H1 (cell line): ENCODE results near the gene CHST12. TPM values are rescaled to one million over a fixed set of nuclear protein-coding genes. Genes with fewer than 3 reads are reported as not detected.

Source experiments
- CTCF ChIA-PET: fragments of 300-600 bp; sonication (Branson Sonifier 250); formaldehyde crosslinking; loops from one replicate; lab custom pipeline; 2021; ENCODE audit not compliant: partially characterized antibody; lab: Charles Lee
- POLR2A ChIA-PET: fragments of 300-600 bp; sonication (Branson Sonifier 250); formaldehyde crosslinking; loops from one replicate; lab custom pipeline; 2021; ENCODE audit warnings: inconsistent platforms; ENCODE audit not compliant: partially characterized antibody; lab: Charles Lee
- DNase-seq, 2 experiments: peaks; one replicate each; pipeline versions ENCODE4 v3.0.0 to v3.0.0-alpha.2; 2010 to 2022; ENCODE audit warnings: low spot score in 2 of 2, low read depth in 1 of 2, mixed read lengths in 1 of 2
- FAIRE-seq: peaks from 2 replicates; lab custom pipeline; 2011; peaks lifted over from hg19 to GRCh38; lab: Jason Lieb, UNC
- H2AFZ ChIP-seq: 2 replicates; pipeline ENCODE4 v1.8.1; 2012; ENCODE audit warnings: low read length, inconsistent platforms
- H2AK5ac ChIP-seq: 2 replicates; pipeline ENCODE4 v1.6.1; 2013; ENCODE audit warnings: low read depth, low read length
- H2BK120ac ChIP-seq: replicated peaks from 2 replicates; pipeline ENCODE3; 2013; ENCODE audit warnings: low read depth, low read length, inconsistent platforms
- H2BK12ac ChIP-seq: 2 replicates; pipeline ENCODE4 v1.6.1; 2013; ENCODE audit warnings: low read depth, low read length
- H2BK15ac ChIP-seq: 2 replicates; pipeline ENCODE4 v1.6.1; 2013; ENCODE audit warnings: low read length
- H2BK20ac ChIP-seq: 2 replicates; pipeline ENCODE4 v1.6.1; 2013; ENCODE audit warnings: low read length
- H2BK5ac ChIP-seq: 2 replicates; pipeline ENCODE4 v1.6.1; 2013; ENCODE audit warnings: low read depth, low read length
- H3K14ac ChIP-seq: 2 replicates; pipeline ENCODE4 v1.6.1; 2013; ENCODE audit warnings: inconsistent platforms; ENCODE audit not compliant: insufficient read length
- H3K18ac ChIP-seq: 2 replicates; pipeline ENCODE4 v1.6.1; 2013; ENCODE audit warnings: low read length; ENCODE audit errors: extremely low read depth
- H3K23ac ChIP-seq: 2 replicates; pipeline ENCODE4 v1.6.1; 2013; ENCODE audit warnings: inconsistent platforms; ENCODE audit not compliant: insufficient read length
- H3K23me2 ChIP-seq: 2 replicates; pipeline ENCODE4 v1.6.1; 2013; ENCODE audit warnings: low read depth, low read length
- H3K27ac ChIP-seq: 2 replicates; pipeline ENCODE4 v1.6.1; 2011; ENCODE audit warnings: low read depth, low read length, inconsistent platforms
- H3K27me3 ChIP-seq, 4 experiments: replicated peaks in 1 of 4; 1 replicate in 1 of 4; 2 replicates in 3 of 4; pipeline versions ENCODE4 v1.6.1 to v1.8.1; 2011 to 2013; ENCODE audit warnings: low read length in 3 of 4, mild to moderate bottlenecking in 3 of 4, inconsistent platforms in 2 of 4, mixed read lengths in 2 of 4, moderate library complexity in 1 of 4; ENCODE audit not compliant: control insufficient read depth in 3 of 4, insufficient read depth in 3 of 4; ENCODE audit errors: extremely low read depth in 1 of 4
- H3K36me3 ChIP-seq, 4 experiments: 2 replicates each; pipeline versions ENCODE4 v1.6.1 to v1.8.1; 2011 to 2013; ENCODE audit warnings: mild to moderate bottlenecking in 4 of 4, low read length in 3 of 4, moderate library complexity in 2 of 4, control low read depth in 1 of 4, inconsistent platforms in 1 of 4; ENCODE audit not compliant: insufficient read depth in 4 of 4, control insufficient read depth in 2 of 4
- H3K4ac ChIP-seq: replicated peaks from 2 replicates; pipeline ENCODE3; 2013; ENCODE audit warnings: low read length, low read depth, mixed read lengths, inconsistent platforms; ENCODE audit not compliant: insufficient read length
- H3K4me1 ChIP-seq, 4 experiments: replicated peaks in 1 of 4; 1 replicate in 1 of 4; 2 replicates in 3 of 4; pipeline versions ENCODE4 v1.6.1 to v1.8.1; 2011 to 2013; ENCODE audit warnings: low read length in 3 of 4, inconsistent platforms in 2 of 4, mixed read lengths in 1 of 4; ENCODE audit not compliant: insufficient read depth in 4 of 4, control insufficient read depth in 3 of 4
- H3K4me2 ChIP-seq, 2 experiments: 2 replicates each; pipeline versions ENCODE4 v1.6.1 to v1.8.1; 2011 to 2013; ENCODE audit warnings: low read depth in 2 of 2, low read length in 2 of 2, control low read depth in 1 of 2, inconsistent platforms in 1 of 2, mild to moderate bottlenecking in 1 of 2; ENCODE audit not compliant: insufficient read depth in 1 of 2
- H3K4me3 ChIP-seq, 4 experiments: fragments of 200-600, 300-600 bp in 1 of 4; sonication (generic), shearing (Covaris generic), sonication (Bioruptor Twin) in 1 of 4; 2 replicates each; pipeline versions ENCODE4 v1.5.1 to v1.8.1; 2011 to 2016; ENCODE audit warnings: low read length in 4 of 4, low read depth in 3 of 4, control low read depth in 2 of 4, inconsistent platforms in 2 of 4, mild to moderate bottlenecking in 2 of 4, mixed read lengths in 1 of 4, moderate library complexity in 1 of 4; ENCODE audit not compliant: insufficient read depth in 2 of 4; ENCODE audit errors: extremely low read depth in 1 of 4
- H3K56ac ChIP-seq: replicated peaks from 2 replicates; pipeline ENCODE3; 2013; ENCODE audit warnings: low read depth, mild to moderate bottlenecking, mixed read lengths, low read length, inconsistent platforms; ENCODE audit not compliant: insufficient read length
- H3K79me1 ChIP-seq: 2 replicates; pipeline ENCODE4 v1.6.1; 2013; ENCODE audit warnings: low read depth, low read length, control low read depth
- H3K79me2 ChIP-seq, 2 experiments: 2 replicates each; pipeline versions ENCODE4 v1.6.1 to v1.8.1; 2012 to 2013; ENCODE audit warnings: low read length in 2 of 2, mild to moderate bottlenecking in 2 of 2, inconsistent platforms in 1 of 2; ENCODE audit not compliant: insufficient read depth in 2 of 2, control insufficient read depth in 1 of 2
- H3K9ac ChIP-seq, 4 experiments: replicated peaks in 1 of 4; 1 replicate in 1 of 4; 2 replicates in 3 of 4; pipeline versions ENCODE4 v1.6.1 to v1.8.1; 2011 to 2013; ENCODE audit warnings: low read depth in 3 of 4, low read length in 3 of 4, control low read depth in 2 of 4, mild to moderate bottlenecking in 2 of 4, moderate library complexity in 2 of 4, inconsistent platforms in 1 of 4; ENCODE audit errors: extremely low read depth in 1 of 4
- H3K9me3 ChIP-seq, 2 experiments: 2 replicates each; pipeline versions ENCODE4 v1.6.1 to v1.8.1; 2012 to 2013; ENCODE audit warnings: mild to moderate bottlenecking in 2 of 2, moderate library complexity in 2 of 2, control low read depth in 1 of 2, inconsistent platforms in 1 of 2, low read depth in 1 of 2, low read length in 1 of 2, mixed read lengths in 1 of 2; ENCODE audit not compliant: insufficient read depth in 2 of 2
- H4K20me1 ChIP-seq, 2 experiments: replicated peaks in 1 of 2; 2 replicates each; pipeline versions ENCODE3 to v1.8.1; 2011 to 2013; ENCODE audit warnings: inconsistent platforms in 2 of 2, low read length in 2 of 2, mild to moderate bottlenecking in 1 of 2; ENCODE audit not compliant: insufficient read depth in 2 of 2, control insufficient read depth in 1 of 2
- H4K5ac ChIP-seq: 2 replicates; pipeline ENCODE4 v1.6.1; 2013; ENCODE audit warnings: low read length, low read depth, mixed read lengths, inconsistent platforms; ENCODE audit not compliant: insufficient read length
- H4K8ac ChIP-seq: 2 replicates; pipeline ENCODE4 v1.8.0; 2013; ENCODE audit warnings: mild to moderate bottlenecking, moderate library complexity, low read length, inconsistent platforms; ENCODE audit not compliant: insufficient read depth; ENCODE audit errors: extremely low read depth
- H4K91ac ChIP-seq: replicated peaks from 2 replicates; pipeline ENCODE3; 2013; ENCODE audit warnings: low read length, mixed read lengths, inconsistent platforms; ENCODE audit not compliant: insufficient read length
- WGBS, 2 experiments: shearing (Covaris generic) in 1 of 2; methylation state at CpG; one replicate each; pipeline versions ENCODE4 v1.1.6 to v1.1.7; 2013 to 2015; ENCODE audit warnings: low lambda C conversion rate in 2 of 2, mixed read lengths in 2 of 2, inconsistent platforms in 1 of 2, low coverage in 1 of 2, missing lambda C conversion rate in 1 of 2; ENCODE audit not compliant: insufficient replicate concordance in 2 of 2, insufficient coverage in 1 of 2, insufficient read length in 1 of 2; ENCODE audit errors: extremely low coverage in 1 of 2, missing lambda C conversion rate in 1 of 2; 5-methylcytosine and 5-hydroxymethylcytosine counted together
- polyA plus RNA-seq, 7 experiments: library from polyadenylated mRNA; depleted of rRNA in 3 of 7; stranded (reverse) in 5 of 7; unstranded in 2 of 7; fragments of >200 nt in 5 of 7; fragments of 200-250 nt in 2 of 7; gene quantifications; 1 replicate in 5 of 7; 2 replicates in 1 of 7; 4 replicates in 1 of 7; pipeline versions ENCODE4 v1.2.1 to v1.2.3, GENCODE V29; 2011 to 2013; ENCODE audit warnings: missing spikeins in 2 of 7, mixed read lengths in 2 of 7
- total RNA-seq: library from RNA; stranded (reverse); fragmentation: NEBNext Ultra II Directional; extraction: Animal tissue kit (Norgen Biotek cat#: 25700); gene quantifications from 2 replicates; pipeline ENCODE4 v1.2.1, GENCODE V29; 2021

CHST12 gene
- total and polyA plus RNA-seq, 2 of the 8 experiments (the other 6 are each of a cell fraction or from before 2014, with no cell fraction given) = 13.4 to 24.1 TPM

DNA sequence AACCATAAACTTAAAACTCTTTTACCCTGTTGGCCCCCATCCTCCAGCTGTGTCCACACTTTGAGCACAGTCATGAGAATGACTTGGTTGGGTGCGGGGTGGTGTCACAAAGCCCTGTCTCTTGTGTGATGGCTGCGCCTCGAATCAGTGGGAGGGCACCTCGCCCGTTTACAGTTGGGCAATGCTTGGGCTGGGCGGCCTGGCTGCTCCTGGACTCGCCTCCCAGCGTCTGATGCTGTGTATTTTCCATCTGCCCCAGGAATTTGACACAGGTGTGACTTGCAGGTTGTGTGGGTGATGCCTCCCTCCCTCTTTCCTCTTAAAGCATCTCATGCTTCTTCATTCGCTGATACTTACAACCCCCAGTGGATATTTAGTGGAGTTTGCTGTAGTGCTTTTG is 33.7 kb downstream of the CHST12 start:
- no peak overlapping the region for H3K4me2 ChIP-seq
- no peak overlapping the region for H3K56ac ChIP-seq
- 90% methylated on average over 9 of the region's 9 CpGs; no CpG with 5 or more reads in 1 of the 2 experiments for WGBS, 2 experiments
- H4K20me1 ChIP-seq = peaks cover 0 to 11% of the 10 kb centered on the region in 2 experiments
- H3K14ac ChIP-seq = no peak overlapping the region
- H2BK15ac ChIP-seq = no peak overlapping the region
- POLR2A ChIA-PET = interaction anchor here (1.3 kb wide), 1 partner anchor 13 kb away, joined by 3 read pairs; no protein-coding TSS in a partner anchor
- no peaks in the 10 kb centered on the region; a peak in 1 of 4 replicates for H3K79me2 ChIP-seq
- H3K18ac ChIP-seq = no peak overlapping the region
- no peak for DNase-seq
- no peak overlapping the region for H2AK5ac ChIP-seq
- no peak overlapping the region for H2BK12ac ChIP-seq
- no peaks in the 10 kb centered on the region for H3K23me2 ChIP-seq
- H2BK120ac ChIP-seq = no peak overlapping the region
- no peak overlapping the region for H4K5ac ChIP-seq
- H3K4me1 ChIP-seq = no peaks in the 10 kb centered on the region
- H2BK20ac ChIP-seq = no peak overlapping the region
- H3K9me3 ChIP-seq = no peaks in the 10 kb centered on the region
- no peak for FAIRE-seq
- H3K4me3 ChIP-seq = no peak overlapping the region
- no peak overlapping the region for H2BK5ac ChIP-seq
- no peak overlapping the region for H3K27ac ChIP-seq
- no peak overlapping the region for H3K23ac ChIP-seq
- peaks cover 0 to 17% (median 10%) of the 10 kb centered on the region in 4 experiments; a peak in 5 of 8 replicates for H3K36me3 ChIP-seq
- no peak overlapping the region for H3K9ac ChIP-seq
- no peaks in the 10 kb centered on the region; the same call in 1 of the 2 replicates for H3K79me1 ChIP-seq
- H4K91ac ChIP-seq = no peak overlapping the region
- H3K4ac ChIP-seq = no peak overlapping the region
- H3K27me3 ChIP-seq = no peaks in the 10 kb centered on the region
- CTCF ChIA-PET = interaction anchor here (14.6 kb wide), 1 partner anchor 14 kb away, joined by 119 read pairs; no protein-coding TSS in a partner anchor
- H4K8ac ChIP-seq = no peak overlapping the region
- no peak overlapping the region for H2AFZ ChIP-seq
